Activated CD4-positive, alpha-beta memory T cell treated with anti-CD3 and anti-CD28 coated beads, Interleukin-2, amount 10 ng/mL, durations not matched to agents 7 days and 5 days (primary cell): ENCODE data around the gene LIMA1. TPM values are rescaled to one million over a fixed set of nuclear protein-coding genes. Genes with fewer than 3 reads are reported as not detected.
"Not testable (repeated sequence)": the region's sequence is repeated elsewhere in the genome, so short reads cannot be mapped to it uniquely, and the experiment has no call there.

Experiments
- CTCF ChIA-PET: fragments of 350-600 bp; sonication (Branson Sonifier 250); formaldehyde crosslinking; loops from one replicate; lab custom pipeline; 2021; ENCODE audit warnings: antibody characterized with exemption, inconsistent platforms; lab: Charles Lee
- POLR2A ChIA-PET: fragments of 350-600 bp; sonication (Branson Sonifier 250); formaldehyde crosslinking; loops from one replicate; lab custom pipeline; 2021; ENCODE audit warnings: antibody characterized with exemption; lab: Charles Lee
- DNase-seq: peaks from one replicate; pipeline ENCODE4 v3.0.0-alpha.2; 2020
- H3K27ac Mint-ChIP-seq: one replicate; pipeline ENCODE4 v1.8.0; 2021; ENCODE audit warnings: mild to moderate bottlenecking, mixed read lengths
- H3K27me3 Mint-ChIP-seq: one replicate; pipeline ENCODE4 v1.8.0; 2021; ENCODE audit warnings: mixed read lengths
- H3K36me3 Mint-ChIP-seq: one replicate; pipeline ENCODE4 v1.8.0; 2021; ENCODE audit warnings: low read depth, mixed read lengths
- H3K4me1 Mint-ChIP-seq: one replicate; pipeline ENCODE4 v1.8.0; 2021; ENCODE audit warnings: mixed read lengths
- H3K4me3 Mint-ChIP-seq: one replicate; pipeline ENCODE4 v1.8.0; 2021; ENCODE audit warnings: mild to moderate bottlenecking, mixed read lengths
- H3K9me3 Mint-ChIP-seq: one replicate; pipeline ENCODE4 v1.8.0; 2021; ENCODE audit warnings: mixed read lengths
- total RNA-seq, 2 experiments: library from RNA; stranded (reverse); gene quantifications; one replicate each; pipeline ENCODE4 v1.2.3, GENCODE V29; 2021

The LIMA1 gene
- total RNA-seq, 2 experiments from 2014 or later, result 59.4 to 59.9 TPM

- no peak for DNase-seq
- Mint-ChIP-seq H3K27me3 (peaks cover 13% of the 10 kb centered on the region), H3K36me3 (no peaks in the 10 kb centered on the region), H3K27ac (no peak overlapping the region), H3K4me1 (peaks cover 33% of the 10 kb centered on the region), H3K9me3 (no peaks in the 10 kb centered on the region), H3K4me3 (no peak overlapping the region)
- ChIA-PET POLR2A (no interaction called here), CTCF (interaction anchor here (0.7 kb wide), 1 partner anchor 147 kb away, joined by 3 read pairs; no protein-coding TSS in a partner anchor)
Measured at GRCh38 chr12:50279501-50279900, 3.8 kb downstream of the LIMA1 start.

- CTCF ChIA-PET, result interaction anchor here (0.7 kb wide), 1 partner anchor 206 kb away, joined by 3 read pairs; no protein-coding TSS in a partner anchor
Measured at GRCh38 chr12:50276912-50277671, 6.2 kb downstream of the LIMA1 start.

GRCh38 chr12:50276068-50276467 is 7.3 kb downstream of the LIMA1 start:
- Mint-ChIP-seq H3K36me3 (no peaks in the 10 kb centered on the region), H3K27me3 (peaks cover 3% of the 10 kb centered on the region), H3K4me3 (no peak overlapping the region), H3K9me3 (no peaks in the 10 kb centered on the region), H3K27ac (no peak overlapping the region), H3K4me1 (peaks cover 14% of the 10 kb centered on the region)
- ChIA-PET CTCF (interaction anchor here (1.2 kb wide), 1 partner anchor 165 kb away, joined by 4 read pairs; no protein-coding TSS in a partner anchor), POLR2A (interaction anchor here (2.0 kb wide), 1 partner anchor 22 kb away, joined by 5 read pairs; no protein-coding TSS in a partner anchor)
- no peak for DNase-seq

More at GRCh38 chr12:50276912-50277671, 6.2 kb downstream of the LIMA1 start:
- Mint-ChIP-seq H3K36me3 (no peaks in the 10 kb centered on the region), H3K9me3 (no peaks in the 10 kb centered on the region), H3K27me3 (peaks cover 7% of the 10 kb centered on the region), H3K4me3 (no peak overlapping the region), H3K4me1 (peaks cover 16% of the 10 kb centered on the region), H3K27ac (no peak overlapping the region)
- no peak for DNase-seq
- POLR2A ChIA-PET, result no interaction called here

- Mint-ChIP-seq H3K36me3 (no peaks in the 10 kb centered on the region), H3K27me3 (peaks cover 2% of the 10 kb centered on the region), H3K27ac (no peak overlapping the region), H3K4me1 (peaks cover 14% of the 10 kb centered on the region), H3K4me3 (no peak overlapping the region), H3K9me3 (no peaks in the 10 kb centered on the region)
- ChIA-PET CTCF (interaction anchor here (1.2 kb wide), 1 partner anchor 165 kb away, joined by 4 read pairs; no protein-coding TSS in a partner anchor), POLR2A (interaction anchor here (2.0 kb wide), 1 partner anchor 21 kb away, joined by 5 read pairs; no protein-coding TSS in a partner anchor)
- DNase-seq, result no peak
Measured at GRCh38 chr12:50275556-50275955, 7.8 kb downstream of the LIMA1 start.

- peaks cover 14% of the 10 kb centered on the region for H3K4me1 Mint-ChIP-seq
- DNase-seq, H3K27me3 Mint-ChIP-seq, CTCF ChIA-PET, H3K36me3 Mint-ChIP-seq, H3K4me3 Mint-ChIP-seq, H3K9me3 Mint-ChIP-seq, H3K27ac Mint-ChIP-seq: not testable (repeated sequence)
- POLR2A ChIA-PET, result interaction anchor here (1.0 to 2.0 kb wide), 2 partner anchors 21 to 32 kb away, joined by 3 to 5 read pairs; no protein-coding TSS in a partner anchor
Measured at GRCh38 chr12:50275127-50275526, 8.2 kb downstream of the LIMA1 start.

GRCh38 chr12:50271724-50272247 is 11.5 kb downstream of the LIMA1 start:
- Mint-ChIP-seq H3K9me3 (no peaks in the 10 kb centered on the region), H3K36me3 (no peaks in the 10 kb centered on the region), H3K27me3 (no peaks in the 10 kb centered on the region), H3K4me1 (peaks cover 13% of the 10 kb centered on the region), H3K4me3 (no peak overlapping the region), H3K27ac (no peak overlapping the region)
- POLR2A ChIA-PET, result interaction anchor here (1.5 kb wide), 1 partner anchor 50 kb away, joined by 3 read pairs; no protein-coding TSS in a partner anchor
- CTCF ChIA-PET, result interaction anchor here (0.7 kb wide), 1 partner anchor 153 kb away, joined by 4 read pairs; no protein-coding TSS in a partner anchor
- DNase-seq, result no peak

GRCh38 chr12:50268482-50268881 is 14.8 kb downstream of the LIMA1 start:
- ChIA-PET POLR2A (no interaction called here), CTCF (no interaction called here)
- DNase-seq, result no peak
- Mint-ChIP-seq H3K27ac (no peak overlapping the region), H3K9me3 (no peaks in the 10 kb centered on the region), H3K36me3 (no peaks in the 10 kb centered on the region), H3K4me3 (no peak overlapping the region), H3K4me1 (no peaks in the 10 kb centered on the region), H3K27me3 (no peaks in the 10 kb centered on the region)

GRCh38 chr12:50265770-50266524 is 17.4 kb downstream of the LIMA1 start:
- ChIA-PET POLR2A (interaction anchor here (1.3 to 1.8 kb wide), 2 partner anchors 18 to 43 kb away, joined by 3 to 5 read pairs; partner anchors contain the start of gene LIMA1), CTCF (interaction anchor here (0.6 to 1.7 kb wide), 2 partner anchors 151 to 154 kb away, joined by 3 to 4 read pairs; partner anchors contain the start of gene COX14)
- H3K36me3 Mint-ChIP-seq, result no peaks in the 10 kb centered on the region
- DNase-seq, result no peak
- H3K4me1 Mint-ChIP-seq, result no peaks in the 10 kb centered on the region
- no peak overlapping the region for H3K27ac Mint-ChIP-seq
- H3K9me3 Mint-ChIP-seq, result no peaks in the 10 kb centered on the region
- no peak overlapping the region for H3K4me3 Mint-ChIP-seq
- no peaks in the 10 kb centered on the region for H3K27me3 Mint-ChIP-seq

GRCh38 chr12:50263832-50264231 is 19.5 kb downstream of the LIMA1 start:
- ChIA-PET CTCF (no interaction called here), POLR2A (no interaction called here)
- no peaks in the 10 kb centered on the region for H3K9me3 Mint-ChIP-seq
- H3K4me3 Mint-ChIP-seq, result no peak overlapping the region
- no peak overlapping the region for H3K27ac Mint-ChIP-seq
- no peaks in the 10 kb centered on the region for H3K4me1 Mint-ChIP-seq
- no peaks in the 10 kb centered on the region for H3K27me3 Mint-ChIP-seq
- H3K36me3 Mint-ChIP-seq, result no peaks in the 10 kb centered on the region
- DNase-seq, result no peak

GRCh38 chr12:50261654-50262053 is 21.7 kb downstream of the LIMA1 start:
- Mint-ChIP-seq H3K27ac (no peak overlapping the region), H3K36me3 (no peaks in the 10 kb centered on the region), H3K27me3 (no peaks in the 10 kb centered on the region), H3K4me3 (no peak overlapping the region), H3K4me1 (no peaks in the 10 kb centered on the region), H3K9me3 (no peaks in the 10 kb centered on the region)
- DNase-seq, result no peak
- ChIA-PET POLR2A (interaction anchor here (1.4 kb wide), 1 partner anchor 12 kb away, joined by 3 read pairs; no protein-coding TSS in a partner anchor), CTCF (no interaction called here)

GRCh38 chr12:50258167-50258551 is 25.2 kb downstream of the LIMA1 start:
- H3K4me3 Mint-ChIP-seq, result no peak overlapping the region
- no peak for DNase-seq
- H3K27ac Mint-ChIP-seq, result no peak overlapping the region
- ChIA-PET CTCF (no interaction called here), POLR2A (interaction anchor here (1.7 kb wide), 1 partner anchor 25 kb away, joined by 4 read pairs; the partner anchor contains the start of gene LIMA1)
- no peaks in the 10 kb centered on the region for H3K9me3 Mint-ChIP-seq
- peaks cover 16% of the 10 kb centered on the region for H3K4me1 Mint-ChIP-seq
- no peaks in the 10 kb centered on the region for H3K27me3 Mint-ChIP-seq
- H3K36me3 Mint-ChIP-seq, result no peaks in the 10 kb centered on the region

GRCh38 chr12:50257236-50258166 is 25.8 kb downstream of the LIMA1 start:
- H3K4me1 Mint-ChIP-seq, result peaks cover 23% of the 10 kb centered on the region
- H3K27ac Mint-ChIP-seq, result no peak overlapping the region
- POLR2A ChIA-PET, result no interaction called here
- H3K9me3 Mint-ChIP-seq, result no peaks in the 10 kb centered on the region
- no peak for DNase-seq
- no peaks in the 10 kb centered on the region for H3K36me3 Mint-ChIP-seq
- no peak overlapping the region for H3K4me3 Mint-ChIP-seq
- H3K27me3 Mint-ChIP-seq, result no peaks in the 10 kb centered on the region
- CTCF ChIA-PET, result no interaction called here
